ELF-1 (cell line): ENCODE results near the gene TRABD2B.
"Not testable (repeated sequence)": the region's sequence is repeated elsewhere in the genome, so short reads cannot be mapped to it uniquely, and the experiment has no call there.

Experiments used
- DNase-seq: peaks from one replicate; pipeline ENCODE4 v3.0.0-alpha.2; 2016; ENCODE audit warnings: low read depth, low spot score

TRABD2B gene

DNA sequence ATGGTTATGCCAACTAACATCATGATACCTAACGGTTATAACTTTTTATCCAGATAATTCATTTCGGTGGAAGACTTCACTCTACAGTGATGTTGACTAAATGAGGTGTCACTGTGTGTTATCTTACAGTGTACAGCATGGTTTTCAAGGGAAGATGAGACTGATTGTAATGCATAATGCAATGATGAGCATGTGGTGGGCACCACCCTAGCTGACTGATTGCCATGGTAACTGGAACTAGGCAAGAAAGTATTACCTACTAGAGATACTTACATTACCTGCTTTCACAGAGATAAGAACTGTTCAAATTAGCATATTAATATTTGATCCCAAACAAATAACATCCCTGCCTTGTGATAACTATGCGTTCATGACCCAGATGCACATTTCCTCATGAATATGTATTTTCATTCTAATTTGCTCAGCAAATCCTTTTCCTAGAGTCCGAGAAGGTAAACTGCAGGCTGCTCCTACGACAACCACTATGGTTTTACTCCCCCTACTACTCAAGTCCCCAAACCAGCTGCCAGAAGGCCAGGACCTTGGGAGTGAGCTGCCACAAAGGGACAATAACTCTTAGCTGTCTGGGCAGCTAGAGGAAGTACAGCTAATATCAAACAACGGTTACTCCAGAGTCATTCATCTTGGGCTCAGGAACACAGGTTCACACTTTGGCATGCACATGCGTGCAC, 29.2 kb downstream of the TRABD2B start:
- DNase-seq: no peak

DNA sequence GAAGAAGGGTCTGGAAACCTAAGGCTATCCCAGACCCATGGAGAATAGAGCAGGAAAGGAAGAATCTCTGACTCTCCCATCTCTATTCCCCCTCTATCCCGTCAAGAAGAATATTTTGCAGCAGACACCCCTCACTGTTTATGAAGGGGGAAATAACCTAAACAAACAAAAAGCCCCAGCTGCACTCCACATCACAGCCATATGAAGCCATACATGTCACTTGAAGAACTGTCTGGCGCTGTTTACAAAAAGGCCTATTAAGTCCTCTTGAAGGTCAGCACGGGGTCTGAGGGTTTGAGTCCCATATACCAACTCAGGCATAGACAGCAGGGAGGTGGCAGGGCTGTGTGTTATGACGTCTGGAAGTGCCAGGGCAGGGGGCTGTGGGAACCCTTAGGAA, 31.4 kb downstream of the TRABD2B start:
- DNase-seq: no peak

- DNase-seq: no peak
Observed at GRCh38 chr1:47964636-47965035, 32.5 kb downstream of the TRABD2B start.

GRCh38 chr1:47963568-47964358, 33.4 kb downstream of the TRABD2B start:
- DNase-seq: no peak

GRCh38 chr1:47962750-47963492, 34.3 kb downstream of the TRABD2B start:
- no peak for DNase-seq

DNA sequence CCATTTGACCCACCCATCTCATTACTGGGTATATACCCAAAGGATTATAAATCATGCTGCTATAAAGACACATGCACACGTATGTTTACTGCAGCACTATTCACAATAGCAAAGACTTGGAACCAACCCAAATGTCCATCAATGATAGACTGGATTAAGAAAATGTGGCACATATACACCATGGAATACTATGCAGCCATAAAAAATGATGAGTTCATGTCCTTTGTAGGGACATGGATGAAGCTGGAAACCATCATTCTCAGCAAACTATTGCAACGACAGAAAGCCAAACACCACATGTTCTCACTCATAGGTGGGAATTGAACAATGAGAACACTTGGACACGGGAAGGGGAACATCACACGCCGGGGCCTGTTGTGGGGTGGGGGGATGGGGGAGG, 35.4 kb downstream of the TRABD2B start:
- not testable (repeated sequence) for DNase-seq

- DNase-seq: not testable (repeated sequence)
Observed at GRCh38 chr1:47956491-47956890, 40.7 kb downstream of the TRABD2B start.

DNA sequence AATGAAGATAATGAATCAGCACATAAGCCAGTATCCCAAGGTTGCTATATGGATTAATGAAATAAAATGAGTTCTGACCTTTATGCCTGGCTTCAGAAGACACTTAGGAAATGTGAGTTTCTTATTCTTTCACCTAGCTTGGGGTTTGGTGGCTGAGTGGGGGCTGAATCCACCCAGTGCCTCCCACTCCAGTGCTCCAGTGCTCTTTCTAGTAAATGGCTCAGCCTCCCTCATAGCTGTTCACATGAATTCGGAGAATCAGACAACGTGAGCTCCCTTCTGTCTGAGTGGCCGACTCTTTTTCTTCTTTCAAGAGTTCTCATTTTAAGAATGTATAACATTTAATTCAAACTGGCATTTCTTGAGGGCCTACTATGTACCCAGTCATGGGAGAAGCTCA, 43.5 kb downstream of the TRABD2B start:
- no peak for DNase-seq

- no peak for DNase-seq
Observed at GRCh38 chr1:47951545-47952235, 45.5 kb downstream of the TRABD2B start.

DNA sequence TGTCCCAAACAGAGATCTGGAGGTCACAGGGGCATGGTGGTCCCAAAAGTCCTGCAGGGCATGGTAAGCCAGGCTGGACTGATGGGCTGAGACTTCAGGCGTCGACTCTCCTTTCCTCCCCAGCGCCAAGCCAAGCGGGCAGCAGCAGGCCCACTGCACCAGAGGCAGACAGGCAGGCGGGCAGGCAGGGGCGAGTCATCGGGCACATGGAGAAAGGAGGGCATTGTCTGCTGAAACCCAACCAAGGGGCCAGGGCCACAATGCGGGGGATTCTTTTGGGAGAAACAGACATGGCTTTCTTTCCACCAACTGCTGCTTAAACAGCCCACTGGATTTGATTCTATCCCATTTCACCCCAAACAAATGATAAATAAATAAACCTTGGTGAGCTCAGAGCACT, 46.2 kb downstream of the TRABD2B start:
- DNase-seq: no peak

GRCh38 chr1:47950471-47950870, 46.7 kb downstream of the TRABD2B start:
- DNase-seq: no peak

DNA sequence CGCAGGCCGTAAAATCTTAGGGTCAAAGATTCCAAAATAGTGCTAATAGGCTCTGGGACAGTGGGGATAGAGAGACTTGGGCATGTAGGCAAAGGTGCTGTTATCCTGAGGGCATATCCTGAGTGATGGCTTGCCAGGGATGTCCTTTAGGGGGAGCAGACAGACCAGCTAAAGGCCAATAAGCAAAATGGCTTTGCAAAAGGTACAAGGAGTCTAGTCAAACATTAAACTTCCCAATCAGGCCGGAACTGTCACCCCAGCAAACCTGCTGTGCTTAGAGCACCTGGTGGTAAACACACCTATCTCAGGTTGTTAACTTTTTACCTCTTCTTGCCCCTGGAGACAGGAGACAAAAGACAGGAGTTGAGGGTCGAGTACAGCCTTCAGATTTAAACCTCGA, 49.1 kb downstream of the TRABD2B start:
- DNase-seq: peak; percentile 65

DNA sequence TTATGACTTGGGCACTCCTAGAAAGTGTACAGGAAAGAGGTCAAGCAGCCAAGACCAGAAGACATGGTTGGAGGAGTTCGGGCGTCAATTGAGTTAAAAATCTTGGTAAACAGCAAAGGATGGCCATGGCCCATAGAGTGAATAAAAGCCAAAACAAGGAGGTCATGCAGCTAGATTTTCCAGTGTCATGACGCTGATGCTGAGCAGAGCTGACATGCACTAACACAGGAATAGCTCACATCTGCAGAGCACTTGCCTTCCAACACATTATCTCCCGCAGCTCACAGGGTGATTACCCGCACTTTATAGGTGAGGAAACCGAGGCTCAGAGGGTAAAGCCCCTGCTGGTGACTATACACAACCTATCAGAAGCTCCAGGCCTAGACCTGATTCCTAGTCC, 49.7 kb downstream of the TRABD2B start:
- DNase-seq: no peak

- DNase-seq: no peak
Observed at GRCh38 chr1:47944561-47944960, 52.6 kb downstream of the TRABD2B start.

DNA sequence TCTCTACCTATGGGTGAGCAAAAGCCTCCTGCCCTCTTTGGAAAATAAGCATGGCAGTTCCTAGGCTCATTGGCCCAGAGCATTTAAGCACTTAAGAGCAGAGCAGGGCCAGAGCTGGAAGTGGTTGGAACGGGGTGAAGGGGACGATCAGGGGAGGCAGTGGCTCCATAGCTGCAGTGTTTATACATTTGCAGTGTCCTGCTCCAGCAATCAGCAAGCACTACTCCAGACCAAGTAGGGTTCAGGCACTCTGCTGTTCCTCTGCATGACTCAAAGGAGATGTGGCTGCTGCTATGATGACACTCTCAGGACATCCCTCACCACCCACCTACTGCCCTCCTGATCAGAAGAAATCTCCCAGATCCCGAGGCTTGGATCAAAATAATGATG, 55.0 kb downstream of the TRABD2B start:
- no peak for DNase-seq

DNA sequence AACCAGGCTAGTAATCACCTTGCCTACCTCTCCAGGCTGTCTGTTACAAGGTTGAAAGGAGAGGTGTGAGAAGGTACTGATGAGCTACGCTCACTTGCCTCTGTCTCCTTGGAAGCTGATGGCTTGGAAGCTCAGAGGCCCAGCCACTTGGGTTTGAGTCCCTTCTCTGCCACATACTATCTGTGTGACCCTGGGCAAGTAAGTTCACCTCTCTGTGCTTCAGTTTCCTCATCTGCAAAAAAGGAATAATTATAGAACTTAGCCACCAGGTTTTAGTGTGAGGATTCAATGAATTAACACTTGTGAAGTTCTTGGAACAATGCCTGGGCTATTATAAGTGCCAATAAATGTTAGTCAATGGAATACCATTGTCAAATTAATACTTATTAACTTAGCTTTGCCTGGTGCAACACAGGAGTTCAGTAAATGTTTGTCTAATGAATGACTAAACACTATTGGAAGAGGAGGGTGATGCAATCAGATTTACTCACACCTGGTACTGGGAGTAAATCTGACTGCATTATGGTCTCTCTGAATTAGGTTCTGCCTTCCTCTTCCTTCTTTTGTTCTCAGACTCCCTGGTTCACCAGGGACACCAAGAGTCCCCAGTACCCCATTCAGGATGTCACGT, 55.5 kb downstream of the TRABD2B start:
- DNase-seq: no peak

DNA sequence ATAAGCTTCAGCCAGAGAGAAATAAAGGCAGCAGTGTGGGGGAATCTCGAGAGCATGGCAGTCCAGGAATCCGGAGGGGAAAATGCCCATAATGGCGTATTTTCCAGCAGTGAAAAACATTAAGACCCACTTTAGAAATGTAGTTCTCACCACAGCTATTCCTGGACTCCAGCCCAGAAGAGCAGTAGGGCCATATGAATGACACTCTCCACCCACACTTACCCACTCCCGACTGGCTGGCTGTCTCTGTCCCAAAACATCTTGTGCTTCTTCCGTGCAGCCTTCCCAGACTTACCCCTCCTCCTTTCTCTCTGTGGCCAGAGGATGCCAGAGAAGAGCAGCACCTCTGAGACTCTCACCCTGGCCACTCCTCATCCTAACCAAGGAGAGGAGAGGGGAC, 56.4 kb downstream of the TRABD2B start:
- no peak for DNase-seq

DNA sequence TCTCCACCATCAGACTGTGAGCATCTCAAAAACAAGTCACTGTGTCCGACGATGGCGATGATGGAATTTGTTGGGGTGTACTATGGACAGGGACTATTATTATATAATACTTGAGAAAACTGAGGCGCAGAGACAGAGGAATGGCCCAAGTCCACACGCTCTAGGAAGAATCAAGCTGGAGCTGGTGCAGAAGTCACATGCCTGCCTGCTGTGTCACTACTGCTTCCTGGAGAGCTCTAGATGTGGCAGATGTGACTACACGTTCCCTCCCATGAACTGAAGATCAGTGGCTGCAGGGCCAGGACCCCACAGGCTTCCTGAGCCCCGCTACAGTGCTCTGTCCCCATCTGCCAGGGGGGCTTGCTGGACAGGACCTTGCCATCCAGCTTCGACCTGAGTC, 56.9 kb downstream of the TRABD2B start:
- DNase-seq: no peak

- DNase-seq: no peak
Observed at GRCh38 chr1:47938520-47938919, 58.7 kb downstream of the TRABD2B start.

- no peak for DNase-seq
Observed at GRCh38 chr1:47937586-47938254, 59.5 kb downstream of the TRABD2B start.
